ENCODE data around the gene IGF2BP3.

The IGF2BP3 gene

DNA sequence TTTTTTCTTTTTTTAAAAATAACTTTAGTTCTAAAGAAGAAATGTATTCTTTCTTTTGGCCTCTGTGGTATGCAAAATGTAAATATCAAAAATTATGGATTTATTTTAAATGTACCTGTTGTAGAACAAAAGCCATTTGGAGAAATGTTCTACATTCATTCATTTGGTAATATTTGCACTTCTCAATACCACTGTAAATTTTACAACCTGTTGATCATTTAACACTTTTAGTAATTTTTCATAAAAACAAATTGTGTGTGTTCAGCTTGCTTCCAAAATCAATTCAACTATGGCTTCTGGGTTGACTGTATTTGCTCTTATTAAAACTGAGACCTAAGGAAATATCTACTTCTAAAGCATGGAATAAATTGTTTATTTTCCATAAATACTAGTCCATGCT lies 2.3 kb upstream of the IGF2BP3 start:
- no peaks in the 10 kb centered on the region for H3K27me3 ChIP-seq (ENCODE audit: insufficient read depth, poor library complexity, severe bottlenecking)
- ATAC-seq (ENCODE audit: low read depth) (no peak), DNase-seq (ENCODE audit: low spot score) (no peak)
- H3K9me3 ChIP-seq (ENCODE audit: severe bottlenecking), result no peaks in the 10 kb centered on the region
- peak overlapping the region; percentile 92 for H3K27ac ChIP-seq (ENCODE audit: poor library complexity, severe bottlenecking)
- TF ChIP-seq, protein P1, sequence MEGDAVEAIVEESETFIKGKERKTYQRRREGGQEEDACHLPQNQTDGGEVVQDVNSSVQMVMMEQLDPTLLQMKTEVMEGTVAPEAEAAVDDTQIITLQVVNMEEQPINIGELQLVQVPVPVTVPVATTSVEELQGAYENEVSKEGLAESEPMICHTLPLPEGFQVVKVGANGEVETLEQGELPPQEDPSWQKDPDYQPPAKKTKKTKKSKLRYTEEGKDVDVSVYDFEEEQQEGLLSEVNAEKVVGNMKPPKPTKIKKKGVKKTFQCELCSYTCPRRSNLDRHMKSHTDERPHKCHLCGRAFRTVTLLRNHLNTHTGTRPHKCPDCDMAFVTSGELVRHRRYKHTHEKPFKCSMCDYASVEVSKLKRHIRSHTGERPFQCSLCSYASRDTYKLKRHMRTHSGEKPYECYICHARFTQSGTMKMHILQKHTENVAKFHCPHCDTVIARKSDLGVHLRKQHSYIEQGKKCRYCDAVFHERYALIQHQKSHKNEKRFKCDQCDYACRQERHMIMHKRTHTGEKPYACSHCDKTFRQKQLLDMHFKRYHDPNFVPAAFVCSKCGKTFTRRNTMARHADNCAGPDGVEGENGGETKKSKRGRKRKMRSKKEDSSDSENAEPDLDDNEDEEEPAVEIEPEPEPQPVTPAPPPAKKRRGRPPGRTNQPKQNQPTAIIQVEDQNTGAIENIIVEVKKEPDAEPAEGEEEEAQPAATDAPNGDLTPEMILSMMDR (IDR thresholded peaks at IDR 0.05; ENCODE audit: poor library complexity, severe bottlenecking), result no peak
- H3K4me1 ChIP-seq (ENCODE audit: insufficient read depth, poor library complexity, severe bottlenecking), result peaks cover 22% of the 10 kb centered on the region
- H3K36me3 ChIP-seq (ENCODE audit: low read depth), result peaks cover 5% of the 10 kb centered on the region
- H3K4me3 ChIP-seq (ENCODE audit: severe bottlenecking), result peak overlapping the region; percentile 56

DNA sequence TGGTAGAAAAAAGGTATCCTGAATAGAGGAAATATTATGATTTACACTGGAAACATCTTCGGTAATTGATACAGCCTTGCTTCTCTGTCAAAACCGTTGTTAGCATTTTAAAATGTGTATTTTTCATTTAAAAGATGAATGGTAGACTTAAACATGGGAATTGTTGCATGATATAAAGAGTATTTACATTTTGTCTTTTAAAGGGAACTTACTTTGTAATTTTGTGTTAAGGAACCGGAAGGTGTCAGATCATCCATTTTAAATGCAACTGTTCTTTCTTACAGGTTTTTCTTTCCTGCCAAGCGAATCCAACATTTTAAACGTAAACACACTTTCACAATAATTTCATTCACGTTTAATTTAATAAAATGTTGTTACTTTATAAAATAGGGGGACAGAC lies 1.8 kb upstream of the IGF2BP3 start:
- H3K4me3 ChIP-seq (ENCODE audit: severe bottlenecking), result peak overlapping the region; percentile 56
- no peak for DNase-seq (ENCODE audit: low spot score)
- H3K9me3 ChIP-seq (ENCODE audit: severe bottlenecking), result no peaks in the 10 kb centered on the region
- ATAC-seq (ENCODE audit: low read depth), result no peak
- TF ChIP-seq, protein P1 (IDR thresholded peaks at IDR 0.05; ENCODE audit: poor library complexity, severe bottlenecking), result no peak
- peaks cover 10% of the 10 kb centered on the region for H3K36me3 ChIP-seq (ENCODE audit: low read depth)
- peaks cover 16% of the 10 kb centered on the region for H3K4me1 ChIP-seq (ENCODE audit: insufficient read depth, poor library complexity, severe bottlenecking)
- no peaks in the 10 kb centered on the region for H3K27me3 ChIP-seq (ENCODE audit: insufficient read depth, poor library complexity, severe bottlenecking)
- H3K27ac ChIP-seq (ENCODE audit: poor library complexity, severe bottlenecking), result peak overlapping the region; percentile 92

DNA sequence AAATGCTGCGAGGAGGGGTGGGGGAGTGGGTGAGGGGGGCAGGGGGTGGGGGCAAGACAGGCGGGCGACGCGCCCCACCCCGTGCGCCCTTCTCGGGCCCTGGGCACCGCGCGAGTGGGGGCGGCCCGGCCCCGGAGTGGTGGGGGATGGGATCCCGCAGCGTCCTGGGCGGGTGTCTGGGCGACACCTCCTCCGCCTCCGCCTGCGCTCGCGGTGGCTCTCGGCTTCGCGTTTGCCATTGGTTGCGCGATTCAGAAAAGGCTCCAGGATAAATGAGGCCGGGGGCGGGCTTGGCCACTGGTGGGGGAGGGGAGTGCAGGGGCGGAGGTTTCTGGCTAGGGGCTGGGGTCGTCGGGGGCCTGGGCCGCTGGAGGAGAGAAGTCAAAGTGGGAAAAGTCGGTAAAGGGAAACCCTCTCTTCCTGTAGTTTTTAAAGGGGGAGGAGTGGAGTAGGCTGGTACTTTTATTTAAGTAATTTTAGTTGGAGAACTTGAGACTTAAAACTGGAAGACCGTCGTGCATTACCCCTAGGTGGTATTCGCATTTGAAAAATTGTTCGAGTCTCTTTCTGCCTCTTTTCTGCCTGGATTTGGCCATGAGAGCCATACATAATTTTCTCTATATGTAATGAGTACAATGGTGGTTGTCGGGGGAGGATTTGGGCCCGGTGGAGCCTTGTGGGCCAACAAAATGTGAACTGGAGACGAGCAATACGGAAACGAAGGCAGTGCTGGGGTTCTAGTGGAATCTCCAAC lies 992 bp upstream of the IGF2BP3 start:
- peak overlapping the region; percentile 92 for H3K27ac ChIP-seq (ENCODE audit: poor library complexity, severe bottlenecking)
- H3K9me3 ChIP-seq (ENCODE audit: severe bottlenecking), result no peaks in the 10 kb centered on the region
- H3K27me3 ChIP-seq (ENCODE audit: insufficient read depth, poor library complexity, severe bottlenecking), result no peaks in the 10 kb centered on the region
- DNase-seq (ENCODE audit: low spot score) (peak; percentile 88), ATAC-seq (ENCODE audit: low read depth) (peak; percentile 23)
- peak overlapping the region; percentile 56 for H3K4me3 ChIP-seq (ENCODE audit: severe bottlenecking)
- H3K36me3 ChIP-seq (ENCODE audit: low read depth), result peaks cover 17% of the 10 kb centered on the region
- H3K4me1 ChIP-seq (ENCODE audit: insufficient read depth, poor library complexity, severe bottlenecking), result peaks cover 20% of the 10 kb centered on the region
- TF ChIP-seq, protein P1 (IDR thresholded peaks at IDR 0.05; ENCODE audit: poor library complexity, severe bottlenecking), result no peak

DNA sequence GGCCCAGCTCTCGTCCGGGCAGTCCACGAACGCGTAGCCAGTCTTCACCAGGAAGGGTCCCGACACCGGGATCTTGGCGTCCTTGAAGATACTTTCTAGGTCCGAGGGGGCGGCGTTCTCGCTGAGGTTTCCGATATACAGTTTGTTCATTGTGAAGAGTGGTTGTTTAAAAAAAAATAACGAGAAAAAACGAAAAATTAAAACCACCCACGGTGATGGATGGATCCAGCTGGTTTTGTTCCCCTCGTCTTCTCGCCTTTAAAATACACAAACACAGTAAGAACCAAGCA lies 385 bp downstream of the IGF2BP3 start:
- Histone ChIP-seq H3K4me3 (ENCODE audit: severe bottlenecking) (peak overlapping the region; percentile 56), H3K4me1 (ENCODE audit: insufficient read depth, poor library complexity, severe bottlenecking) (peaks cover 30% of the 10 kb centered on the region), H3K27me3 (ENCODE audit: insufficient read depth, poor library complexity, severe bottlenecking) (no peaks in the 10 kb centered on the region), H3K27ac (ENCODE audit: poor library complexity, severe bottlenecking) (peak overlapping the region; percentile 92), H3K9me3 (ENCODE audit: severe bottlenecking) (no peaks in the 10 kb centered on the region), H3K36me3 (ENCODE audit: low read depth) (peaks cover 27% of the 10 kb centered on the region)
- no peak for ATAC-seq (ENCODE audit: low read depth)
- TF ChIP-seq, protein P1 (IDR thresholded peaks at IDR 0.05; ENCODE audit: poor library complexity, severe bottlenecking), result no peak
- DNase-seq (ENCODE audit: low spot score), result no peak
